ENCODE results near the gene IFT88. TPM values are rescaled to one million over a fixed set of nuclear protein-coding genes. Genes with fewer than 3 reads are reported as not detected.
A peak's percentile ranks its signal among the peaks of the same experiment; 100 is the strongest.

IFT88 gene
- total and polyA plus RNA-seq, 2 of the 4 experiments (the other 2 are of a cell fraction), result 5.5 to 8.6 TPM

GRCh38 chr13:20623000-20623399, 56.0 kb downstream of the IFT88 start:
- Histone ChIP-seq H2BK20ac (ENCODE audit: low read depth, low read length) (no peak overlapping the region), H3K9ac (ENCODE audit: low read depth, low read length) (no peak overlapping the region), H4K91ac (ENCODE audit: insufficient read depth, low read depth, low read length) (no peak overlapping the region), H3K79me1 (ENCODE audit: low read depth in 1 of 2, low read length in 2 of 2) (no peaks in the 10 kb centered on the region), H2BK120ac (ENCODE audit: low read depth, low read length) (no peak overlapping the region), H3K27me3 (ENCODE audit: control insufficient read depth, insufficient read depth, low read length) (no peaks in the 10 kb centered on the region), H3K4me3 (ENCODE audit: insufficient read depth, low read depth, low read length) (no peak overlapping the region), H4K8ac (ENCODE audit: low read depth in 2 of 2, low read length in 2 of 2) (no peak overlapping the region), H3K9me1 (ENCODE audit: insufficient read depth, low read length) (no peaks in the 10 kb centered on the region), H3K4ac (ENCODE audit: low read depth, low read length) (no peak overlapping the region), H3K9me3 (ENCODE audit: control insufficient read depth, insufficient read depth, low read length) (peaks cover 3% of the 10 kb centered on the region), H2BK5ac (ENCODE audit: low read depth, low read length, poor library complexity, severe bottlenecking) (no peak overlapping the region), H2BK15ac (ENCODE audit: low read depth, low read length) (no peak overlapping the region), H3K14ac (replicated peaks; ENCODE audit: low read depth, low read length) (no peak overlapping the region), H3K23ac (ENCODE audit: low read depth, low read length) (no peak overlapping the region), H3K36me3 (ENCODE audit: control insufficient read depth, insufficient read depth, low read length) (peaks cover 4% of the 10 kb centered on the region), H4K20me1 (ENCODE audit: insufficient read depth, low read length) (no peaks in the 10 kb centered on the region), H2AK9ac (replicated peaks; ENCODE audit: low read depth, low read length, poor library complexity) (no peak overlapping the region), H2AFZ (replicated peaks; ENCODE audit: low read length, poor library complexity) (no peak overlapping the region), H3K27ac (ENCODE audit: insufficient read depth, low read length) (no peak overlapping the region), H3K4me1 (ENCODE audit: control insufficient read depth, insufficient read depth, low read length) (no peaks in the 10 kb centered on the region), H4K5ac (ENCODE audit: low read depth, low read length) (no peak overlapping the region), H3K56ac (ENCODE audit: extremely low read depth, insufficient read depth, low read length) (no peak overlapping the region), H2AK5ac (ENCODE audit: low read depth, low read length) (no peak overlapping the region), H3K4me2 (ENCODE audit: low read depth, low read length) (no peak overlapping the region), H3K18ac (ENCODE audit: low read depth, low read length) (no peak overlapping the region)
- WGBS, 2 experiments (ENCODE audit: extremely low coverage in 2 of 2, insufficient read length in 1 of 2), result no CpG with 5 or more reads among the region's 3 CpGs
- intact Hi-C loops (cut with micrococcal nuclease), result no loop called here
- no TSS peak for BruUV-seq (replicated peaks)
- ChIA-PET POLR2A (ENCODE audit: unreplicated experiment) (no interaction called here), CTCF (no interaction called here)
- TF ChIP-seq MAZ (IDR thresholded peaks at IDR 0.05; ENCODE audit: borderline replicate concordance, low read depth, low read length), result no peak
- peak; percentile 18 for TF ChIP-seq RCOR1 (IDR thresholded peaks at IDR 0.05; ENCODE audit: insufficient replicate concordance, low read length)
- no peak for ATAC-seq (ENCODE audit: low read depth)
- dilution Hi-C loops (cut with HindIII; ENCODE audit: low sequenced_read_pairs, unreplicated experiment), result no loop called here
- no peak for DNase-seq
- in situ Hi-C loops (cut with MboI; ENCODE audit: low sequenced_read_pairs), result no loop called here

Data from IMR-90 (cell line).